Esophagus squamous epithelium (tissue), 4 donors: ENCODE measurements around the gene INPP5D.

Experiments
- CTCF ChIP-seq, 6 experiments: fragments of 450-650 bp in 4 of 6; fragments of 200-600 bp in 2 of 6; sonication (generic) in 2 of 6; IDR thresholded peaks; one replicate each; pipeline ENCODE4 v1.5.1; 2016 to 2019; ENCODE audit warnings: antibody characterized with exemption in 6 of 6, mild to moderate bottlenecking in 4 of 6, moderate library complexity in 4 of 6
- POLR2A ChIP-seq, 4 donors: fragments of 450-650 bp; IDR thresholded peaks; one replicate each; pipeline ENCODE4 v1.6.1; 2017; ENCODE audit warnings: antibody characterized with exemption in 4 of 4, mild to moderate bottlenecking in 4 of 4, moderate library complexity in 3 of 4

DNA sequence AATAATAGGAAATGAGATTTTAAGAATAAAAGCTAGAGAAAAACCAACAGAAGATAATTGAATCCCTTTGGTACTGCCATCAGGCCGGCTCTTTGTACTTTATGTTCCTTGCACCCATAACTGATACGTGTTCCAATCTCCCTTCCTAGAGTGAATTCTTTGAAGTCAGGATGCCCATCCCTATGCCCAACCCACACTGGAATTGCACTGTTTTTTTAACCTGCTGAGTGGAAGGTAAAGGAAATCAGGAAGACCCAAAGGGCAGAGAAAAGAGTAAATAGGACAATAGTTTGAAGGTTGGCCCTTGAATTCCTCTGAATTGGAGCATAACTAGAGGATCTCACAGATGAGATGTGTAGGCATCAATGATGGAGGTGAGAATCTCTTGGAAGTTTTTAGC, 187.0 kb downstream of the INPP5D start:
- TF ChIP-seq POLR2A (IDR thresholded peaks at IDR 0.05) (no peak), CTCF (IDR thresholded peaks at IDR 0.05) (no peak)
